Natural killer cell (primary cell): Measurements from ENCODE around the gene SAFB2. TPM values are rescaled to one million over a fixed set of nuclear protein-coding genes. Genes with fewer than 3 reads are reported as not detected.

Source experiments
- ATAC-seq, 3 donors: fragments of 150-1000 bp in 2 of 3; fragments of 200-7000 bp in 1 of 3; cut with Tn5 transposase; 1 replicate in 1 of 3; 2 replicates in 2 of 3; pipeline ENCODE4 v1.10.0; 2021; ENCODE audit warnings: mild to moderate bottlenecking in 2 of 3, moderate library complexity in 2 of 3
- DNase-seq, 2 donors: peaks; one replicate each; pipeline versions ENCODE4 v3.0.0 to v3.0.0-alpha.2; 2013 to 2021; ENCODE audit warnings: mixed read lengths in 1 of 2
- H3K27ac ChIP-seq: one replicate; pipeline ENCODE4 v1.5.1; 2013; ENCODE audit warnings: mild to moderate bottlenecking, low read length
- H3K27me3 ChIP-seq: one replicate; pipeline ENCODE4 v1.6.1; 2013; ENCODE audit warnings: low read length; ENCODE audit not compliant: control insufficient read depth, insufficient read depth
- H3K36me3 ChIP-seq: one replicate; pipeline ENCODE4 v1.6.1; 2013; ENCODE audit warnings: low read length; ENCODE audit not compliant: control insufficient read depth, insufficient read depth
- H3K4me1 ChIP-seq: one replicate; pipeline ENCODE4 v1.6.1; 2013; ENCODE audit warnings: low read length; ENCODE audit not compliant: control insufficient read depth, insufficient read depth
- H3K4me3 ChIP-seq: one replicate; pipeline ENCODE4 v1.5.1; 2013; ENCODE audit warnings: low read length
- H3K9me3 ChIP-seq: one replicate; pipeline ENCODE4 v1.6.1; 2013; ENCODE audit warnings: low read length; ENCODE audit not compliant: control insufficient read depth, insufficient read depth
- H3K27ac Mint-ChIP-seq, 2 donors: one replicate each; pipeline ENCODE4 v1.8.0; 2022; ENCODE audit warnings: mild to moderate bottlenecking in 2 of 2, mixed read lengths in 2 of 2, moderate library complexity in 1 of 2
- H3K27me3 Mint-ChIP-seq, 2 donors: one replicate each; pipeline ENCODE4 v1.8.0; 2022; ENCODE audit warnings: low read depth in 2 of 2, mixed read lengths in 2 of 2
- H3K36me3 Mint-ChIP-seq: one replicate; pipeline ENCODE4 v1.8.0; 2022; ENCODE audit warnings: mixed read lengths
- H3K4me1 Mint-ChIP-seq, 2 donors: one replicate each; pipeline ENCODE4 v1.8.0; 2022; ENCODE audit warnings: mixed read lengths in 2 of 2
- H3K4me3 Mint-ChIP-seq: one replicate; pipeline ENCODE4 v1.8.0; 2022; ENCODE audit warnings: mild to moderate bottlenecking, moderate library complexity, mixed read lengths
- H3K9me3 Mint-ChIP-seq, 2 donors: one replicate each; pipeline ENCODE4 v1.8.0; 2022; ENCODE audit warnings: mixed read lengths in 2 of 2
- CTCF ChIP-seq: fragments of 200-600 bp; IDR thresholded peaks from one replicate; pipeline ENCODE4 v1.8.0; 2022; ENCODE audit warnings: antibody characterized with exemption
- WGBS: methylation state at CpG from one replicate; pipeline ENCODE4 v1.1.7; 2013; ENCODE audit warnings: missing lambda C conversion rate; ENCODE audit not compliant: insufficient coverage; 5-methylcytosine and 5-hydroxymethylcytosine counted together
- intact Hi-C: fragments of 100-400 bp; cut with micrococcal nuclease; formaldehyde crosslinking; loops from one replicate; pipeline ENCODE4 v1.14.2; 2022
- total RNA-seq, 4 donors: library from RNA; stranded (reverse); fragments of 120-200 nt in 1 of 4; gene quantifications; one replicate each; pipeline versions ENCODE4 v1.2.3 to v1.2.4, GENCODE V29; 2013 to 2022

The SAFB2 gene
- 100 to 1,000 TPM; 232 to 264 (median 258) TPM for total RNA-seq
- 82.2 TPM for total RNA-seq (2013)

GRCh38 chr19:5622465-5623396 is at the start of gene SAFB2, which contains the start of gene SAFB:
TSS of gene SAFB2 (minus strand) at chr19:5622776. CDS start at chr19:5622715, 61 bp downstream.
TSS of gene SAFB (plus strand) at chr19:5623083. CDS start at chr19:5623206, 123 bp downstream.
- Mint-ChIP-seq H3K27me3 (no peaks in the 10 kb centered on the region), H3K4me1 (peaks cover 83% of the 10 kb centered on the region in 2 donors), H3K36me3 (peaks cover 4% of the 10 kb centered on the region), H3K4me3 (peak within 1 kb of the TSS; percentile 99), H3K27ac (peak within 1 kb of the TSS; percentile 99 to 100), H3K9me3 (no peaks in the 10 kb centered on the region)
- Histone ChIP-seq H3K36me3 (peaks cover 51% of the 10 kb centered on the region), H3K9me3 (no peaks in the 10 kb centered on the region), H3K4me1 (peaks cover 66% of the 10 kb centered on the region), H3K4me3 (peak within 1 kb of the TSS; percentile 99), H3K27me3 (no peaks in the 10 kb centered on the region), H3K27ac (peak within 1 kb of the TSS; percentile 99)
- peak; percentile 99 to 100 for DNase-seq
- ATAC-seq = peak; percentile 85 to 92 (median 85)
- under 1% methylated on average over 116 of the region's 116 CpGs for WGBS
- no peak for TF ChIP-seq CTCF
- intact Hi-C loops = loop anchor here (1.0 to 2.0 kb wide), 2 partner anchors 58 to 98 kb away; partner anchors contain the start of genes CATSPERD, HSD11B1L, LONP1 and MICOS13

GRCh38 chr19:5671600-5671999 is 49.0 kb upstream of the SAFB2 start:
- H3K4me3 Mint-ChIP-seq = no peak overlapping the region
- Histone ChIP-seq H3K4me3 (no peak overlapping the region), H3K27ac (no peak overlapping the region), H3K36me3 (peaks cover 25% of the 10 kb centered on the region), H3K9me3 (no peaks in the 10 kb centered on the region), H3K4me1 (no peaks in the 10 kb centered on the region), H3K27me3 (no peaks in the 10 kb centered on the region)
- H3K4me1 Mint-ChIP-seq = peaks cover 0 to 3% of the 10 kb centered on the region in 2 donors
- H3K27me3 Mint-ChIP-seq = no peaks in the 10 kb centered on the region
- 98% methylated on average over 7 of the region's 7 CpGs for WGBS
- H3K36me3 Mint-ChIP-seq = no peaks in the 10 kb centered on the region
- peaks cover 0 to 4% of the 10 kb centered on the region in 2 donors for H3K9me3 Mint-ChIP-seq
- no peak for TF ChIP-seq CTCF
- intact Hi-C loops = no loop called here
- DNase-seq (no peak), ATAC-seq (no peak)
- no peak overlapping the region for H3K27ac Mint-ChIP-seq

- Mint-ChIP-seq H3K4me1 (no peaks in the 10 kb centered on the region), H3K9me3 (peaks cover 0 to 4% of the 10 kb centered on the region in 2 donors), H3K4me3 (no peak overlapping the region), H3K27me3 (no peaks in the 10 kb centered on the region), H3K36me3 (peaks cover 10% of the 10 kb centered on the region), H3K27ac (peak overlapping the region in 1 of 2 donors; percentile 14)
- no peaks in the 10 kb centered on the region for H3K27me3 ChIP-seq
- no peak for DNase-seq
- H3K27ac ChIP-seq = no peak overlapping the region
- peaks cover 49% of the 10 kb centered on the region for H3K36me3 ChIP-seq
- 93% methylated on average over 11 of the region's 11 CpGs for WGBS
- no peaks in the 10 kb centered on the region for H3K4me1 ChIP-seq
- TF ChIP-seq CTCF = no peak
- intact Hi-C loops = no loop called here
- H3K4me3 ChIP-seq = no peak overlapping the region
- no peak for ATAC-seq
- no peaks in the 10 kb centered on the region for H3K9me3 ChIP-seq
These were observed 46.6 kb upstream of the SAFB2 start for GRCh38 chr19:5669212-5669611.
